ENCODE results near the gene NDE1. TPM values are rescaled to one million over a fixed set of nuclear protein-coding genes. Genes with fewer than 3 reads are reported as not detected.

NDE1 gene
- total and polyA plus RNA-seq, 8 donors: 3.3 to 13.2 (median 5.9) TPM

DNA sequence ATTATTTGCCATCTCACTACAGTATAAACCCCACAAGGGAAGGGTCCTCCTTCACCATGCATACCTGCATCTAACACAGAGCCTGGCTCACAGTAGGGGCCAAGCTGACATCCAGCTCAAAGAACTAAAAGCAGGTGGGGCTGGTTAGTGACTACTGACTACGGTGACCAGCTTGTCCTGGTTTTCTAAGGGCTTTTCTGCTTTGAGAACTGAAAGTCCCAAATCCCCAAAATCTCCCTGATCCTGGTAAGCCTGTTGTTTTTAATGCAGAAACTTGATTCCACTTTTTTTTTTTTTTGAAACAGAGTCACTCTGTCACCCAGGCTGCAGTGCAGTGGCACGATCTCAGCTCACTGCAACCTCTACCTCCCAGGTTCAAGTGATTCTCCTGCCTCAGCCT is 89.4 kb downstream of the NDE1 start:
- Histone ChIP-seq H3K9me3 (no peaks in the 10 kb centered on the region), H3K4me3 (no peak overlapping the region), H3K27me3 (no peaks in the 10 kb centered on the region), H3K4me1 (no peaks in the 10 kb centered on the region), H3K36me3 (no peaks in the 10 kb centered on the region), H3K27ac (no peak overlapping the region)
- DNase-seq (no peak), ATAC-seq (no peak), FAIRE-seq (no peak)
- intact Hi-C loops (cut with DNase I): no loop called here
- TF ChIP-seq, protein P1, sequence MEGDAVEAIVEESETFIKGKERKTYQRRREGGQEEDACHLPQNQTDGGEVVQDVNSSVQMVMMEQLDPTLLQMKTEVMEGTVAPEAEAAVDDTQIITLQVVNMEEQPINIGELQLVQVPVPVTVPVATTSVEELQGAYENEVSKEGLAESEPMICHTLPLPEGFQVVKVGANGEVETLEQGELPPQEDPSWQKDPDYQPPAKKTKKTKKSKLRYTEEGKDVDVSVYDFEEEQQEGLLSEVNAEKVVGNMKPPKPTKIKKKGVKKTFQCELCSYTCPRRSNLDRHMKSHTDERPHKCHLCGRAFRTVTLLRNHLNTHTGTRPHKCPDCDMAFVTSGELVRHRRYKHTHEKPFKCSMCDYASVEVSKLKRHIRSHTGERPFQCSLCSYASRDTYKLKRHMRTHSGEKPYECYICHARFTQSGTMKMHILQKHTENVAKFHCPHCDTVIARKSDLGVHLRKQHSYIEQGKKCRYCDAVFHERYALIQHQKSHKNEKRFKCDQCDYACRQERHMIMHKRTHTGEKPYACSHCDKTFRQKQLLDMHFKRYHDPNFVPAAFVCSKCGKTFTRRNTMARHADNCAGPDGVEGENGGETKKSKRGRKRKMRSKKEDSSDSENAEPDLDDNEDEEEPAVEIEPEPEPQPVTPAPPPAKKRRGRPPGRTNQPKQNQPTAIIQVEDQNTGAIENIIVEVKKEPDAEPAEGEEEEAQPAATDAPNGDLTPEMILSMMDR (IDR thresholded peaks at IDR 0.05): no peak
- WGBS, 2 donors: 87 to 92% methylated on average over 2 of the region's 2 CpGs

DNA sequence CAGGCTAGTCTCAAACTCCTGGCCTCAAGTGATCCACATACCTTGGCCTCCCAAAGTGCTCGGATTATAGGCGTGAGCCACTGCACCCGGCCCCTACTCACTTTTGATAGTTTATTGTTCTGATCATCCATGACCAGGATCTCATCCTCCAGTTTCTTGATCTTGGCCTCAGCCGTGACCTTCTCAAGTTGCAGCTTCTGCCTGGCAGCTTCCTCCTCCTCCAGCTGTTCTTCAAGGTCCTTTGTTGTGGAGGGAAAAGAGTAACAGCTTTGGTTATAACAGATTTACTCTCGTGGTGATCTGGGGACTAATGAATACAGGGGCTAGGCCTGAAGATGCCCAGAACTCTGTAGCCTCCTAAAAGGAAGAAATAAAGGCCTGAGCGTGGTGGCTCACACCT is 89.9 kb downstream of the NDE1 start:
- H3K4me3 ChIP-seq: no peak overlapping the region
- no peaks in the 10 kb centered on the region for H3K27me3 ChIP-seq
- WGBS, 2 donors: 84 to 87% methylated on average over 6 of the region's 6 CpGs
- H3K4me1 ChIP-seq: no peaks in the 10 kb centered on the region
- no peak for FAIRE-seq
- TF ChIP-seq, protein P1 (IDR thresholded peaks at IDR 0.05): no peak
- no peak for ATAC-seq
- H3K36me3 ChIP-seq: no peaks in the 10 kb centered on the region
- no peaks in the 10 kb centered on the region for H3K9me3 ChIP-seq
- no peak for DNase-seq
- no peak overlapping the region for H3K27ac ChIP-seq
- intact Hi-C loops (cut with DNase I): no loop called here

DNA sequence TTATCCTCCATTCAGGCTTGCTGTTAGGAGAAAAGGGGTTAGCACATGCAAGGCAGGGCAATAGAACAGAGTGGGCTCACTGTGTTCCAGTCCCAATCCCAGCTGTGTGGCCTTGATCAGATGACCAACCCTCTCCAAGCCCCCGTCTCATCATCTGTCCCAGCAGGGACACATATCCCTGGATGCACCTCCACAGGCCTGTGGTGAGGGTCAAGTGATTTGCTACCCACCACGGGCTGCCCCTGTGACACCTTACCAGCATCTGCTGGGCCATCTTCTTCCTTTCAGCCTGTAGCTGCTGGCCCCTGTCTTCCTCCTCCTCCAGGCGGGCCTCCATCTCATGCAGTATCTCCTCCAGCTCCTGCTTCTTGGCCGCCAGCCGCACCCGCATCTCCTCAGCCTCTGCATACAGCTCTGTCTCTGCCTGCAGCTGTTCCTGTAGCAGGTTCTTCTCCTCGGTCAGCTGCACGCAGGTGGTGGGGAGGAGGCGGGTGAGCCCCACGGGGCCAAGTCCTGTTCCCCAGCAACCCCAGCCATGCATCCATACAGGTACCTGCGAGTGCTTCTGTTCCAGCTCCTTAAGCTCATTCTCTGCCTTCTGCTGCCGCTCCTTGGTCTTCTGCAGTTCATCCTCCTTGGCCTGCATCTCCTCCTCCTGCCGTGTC is 91.3 kb downstream of the NDE1 start:
- intact Hi-C loops (cut with DNase I): no loop called here
- no peaks in the 10 kb centered on the region for H3K27me3 ChIP-seq
- no peaks in the 10 kb centered on the region for H3K9me3 ChIP-seq
- DNase-seq (peak in 1 of 6 donors; percentile 39), FAIRE-seq (no peak), ATAC-seq (no peak)
- no peaks in the 10 kb centered on the region for H3K4me1 ChIP-seq
- 92 to 93% methylated on average over 13 of the region's 13 CpGs for WGBS, 2 donors
- no peak overlapping the region for H3K27ac ChIP-seq
- TF ChIP-seq, protein P1 (IDR thresholded peaks at IDR 0.05): no peak
- H3K4me3 ChIP-seq: no peak overlapping the region
- no peaks in the 10 kb centered on the region for H3K36me3 ChIP-seq

DNA sequence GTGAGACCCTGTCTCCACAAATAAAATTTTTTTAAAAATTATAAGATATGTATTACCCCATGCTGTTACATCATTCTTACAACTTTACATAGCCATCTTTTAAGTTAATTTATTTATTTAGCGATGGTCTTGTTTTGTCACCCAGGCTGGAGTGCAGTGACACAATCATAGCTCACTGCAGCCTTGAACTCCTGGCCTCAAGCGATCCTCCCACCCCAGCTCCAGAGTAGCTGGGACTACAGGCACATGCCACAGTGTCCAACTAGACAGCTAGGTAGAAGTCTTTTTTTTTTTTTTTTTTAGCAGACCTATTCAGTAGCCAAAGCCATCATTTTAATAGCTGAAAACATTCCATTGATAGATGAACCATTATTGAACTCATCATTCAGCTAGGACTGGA is 92.7 kb downstream of the NDE1 start:
- intact Hi-C loops (cut with DNase I): no loop called here
- H3K36me3 ChIP-seq: no peaks in the 10 kb centered on the region
- ATAC-seq (no peak), FAIRE-seq (no peak), DNase-seq (no peak)
- no peaks in the 10 kb centered on the region for H3K4me1 ChIP-seq
- WGBS, 2 donors: 83 to 90% methylated on average over 2 of the region's 2 CpGs
- no peaks in the 10 kb centered on the region for H3K27me3 ChIP-seq
- H3K4me3 ChIP-seq: no peak overlapping the region
- no peaks in the 10 kb centered on the region for H3K9me3 ChIP-seq
- H3K27ac ChIP-seq: no peak overlapping the region
- TF ChIP-seq, protein P1 (IDR thresholded peaks at IDR 0.05): no peak

DNA sequence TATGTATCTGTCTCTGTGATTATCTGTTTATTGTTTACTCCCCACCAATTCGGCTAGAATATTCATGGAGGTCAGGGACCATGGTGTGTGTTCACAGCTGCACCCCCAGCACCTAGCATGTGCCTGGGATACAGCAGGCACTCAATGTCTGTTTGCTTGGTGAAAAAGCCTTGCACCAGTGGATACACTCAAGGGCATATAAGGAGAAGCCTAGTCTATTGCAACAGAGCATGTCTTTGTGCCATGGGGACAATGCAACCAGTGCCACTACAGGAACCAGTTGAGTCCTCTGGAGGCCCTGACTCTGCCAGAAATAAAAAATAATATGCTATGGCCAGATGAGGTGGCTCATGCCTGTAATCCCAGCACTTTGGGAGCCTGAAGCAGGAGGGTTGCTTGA is 93.6 kb downstream of the NDE1 start:
- ATAC-seq (no peak), FAIRE-seq (no peak), DNase-seq (no peak)
- TF ChIP-seq, protein P1 (IDR thresholded peaks at IDR 0.05): no peak
- H3K27ac ChIP-seq: no peak overlapping the region
- no peak overlapping the region for H3K4me3 ChIP-seq
- H3K9me3 ChIP-seq: no peaks in the 10 kb centered on the region
- no peaks in the 10 kb centered on the region for H3K36me3 ChIP-seq
- H3K4me1 ChIP-seq: no peaks in the 10 kb centered on the region
- WGBS, 2 donors: 31 to 45% methylated on average over 1 of the region's 1 CpG
- H3K27me3 ChIP-seq: no peaks in the 10 kb centered on the region
- intact Hi-C loops (cut with DNase I): no loop called here
